ENCODE results near the gene CTBP2.

DNA sequence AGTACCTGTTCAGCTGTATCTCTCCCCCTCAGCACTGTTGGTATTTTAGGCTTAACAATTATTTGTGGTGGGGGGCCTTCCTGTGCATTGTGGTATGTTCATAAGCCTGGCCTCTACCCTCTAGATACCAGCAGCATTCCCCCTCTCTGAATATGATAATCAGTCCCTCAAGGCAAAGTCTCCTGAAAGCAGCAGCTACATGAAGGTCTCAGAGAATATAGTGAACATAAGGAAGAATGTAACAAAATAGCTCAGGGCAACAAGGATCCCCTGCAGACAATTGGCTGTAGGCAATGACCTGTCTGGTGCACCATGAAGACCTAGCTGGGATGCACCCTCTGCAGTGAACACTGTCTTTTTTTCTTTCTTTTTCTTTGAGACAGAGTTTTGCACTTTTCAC lies 86.4 kb downstream of the CTBP2 start:
- TF ChIP-seq, protein P1, sequence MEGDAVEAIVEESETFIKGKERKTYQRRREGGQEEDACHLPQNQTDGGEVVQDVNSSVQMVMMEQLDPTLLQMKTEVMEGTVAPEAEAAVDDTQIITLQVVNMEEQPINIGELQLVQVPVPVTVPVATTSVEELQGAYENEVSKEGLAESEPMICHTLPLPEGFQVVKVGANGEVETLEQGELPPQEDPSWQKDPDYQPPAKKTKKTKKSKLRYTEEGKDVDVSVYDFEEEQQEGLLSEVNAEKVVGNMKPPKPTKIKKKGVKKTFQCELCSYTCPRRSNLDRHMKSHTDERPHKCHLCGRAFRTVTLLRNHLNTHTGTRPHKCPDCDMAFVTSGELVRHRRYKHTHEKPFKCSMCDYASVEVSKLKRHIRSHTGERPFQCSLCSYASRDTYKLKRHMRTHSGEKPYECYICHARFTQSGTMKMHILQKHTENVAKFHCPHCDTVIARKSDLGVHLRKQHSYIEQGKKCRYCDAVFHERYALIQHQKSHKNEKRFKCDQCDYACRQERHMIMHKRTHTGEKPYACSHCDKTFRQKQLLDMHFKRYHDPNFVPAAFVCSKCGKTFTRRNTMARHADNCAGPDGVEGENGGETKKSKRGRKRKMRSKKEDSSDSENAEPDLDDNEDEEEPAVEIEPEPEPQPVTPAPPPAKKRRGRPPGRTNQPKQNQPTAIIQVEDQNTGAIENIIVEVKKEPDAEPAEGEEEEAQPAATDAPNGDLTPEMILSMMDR (optimal IDR thresholded peaks at IDR 0.05 in 1 of 3, IDR thresholded peaks at IDR 0.05 in 1 of 3, conservative IDR thresholded peaks at IDR 0.05 in 1 of 3; ENCODE audit: extremely low read depth in 1 of 3, insufficient read depth in 2 of 3, low read length in 3 of 3), result no peak
- no peak for TF ChIP-seq EZH2 (IDR thresholded peaks at IDR 0.05; ENCODE audit: low read length)

Measured in keratinocyte (primary cell).